AG04449 (cell line): ENCODE data around the gene NDUFS5.

Experiments used
- CTCF ChIA-PET: fragments of 350-600 bp; formaldehyde crosslinking; extraction: SDS; loops from one replicate; lab custom pipeline; 2021; ENCODE audit warnings: antibody characterized with exemption; lab: Yijun Ruan, JAX
- POLR2A ChIA-PET: fragments of 400-600, 350-600 bp; formaldehyde crosslinking; extraction: SDS; loops from one replicate; lab custom pipeline; 2020; ENCODE audit warnings: antibody characterized with exemption, inconsistent platforms; lab: Yijun Ruan, JAX
- DNase-seq: peaks from one replicate; pipeline ENCODE4 v3.0.0-alpha.2; 2010; ENCODE audit warnings: low read depth, low spot score
- H3K4me3 ChIP-seq: 2 replicates; pipeline ENCODE4 v1.5.1; 2011; ENCODE audit warnings: low read depth, mild to moderate bottlenecking, control low read depth, low read length
- TF ChIP-seq, protein P1 (sequence below): IDR thresholded peaks from one replicate; pipeline ENCODE4 v1.5.1; 2011; ENCODE audit warnings: mild to moderate bottlenecking, moderate library complexity, low read length, control low read depth, inconsistent platforms; ENCODE audit not compliant: insufficient read depth; ENCODE audit errors: missing control alignments

Gene NDUFS5

DNA sequence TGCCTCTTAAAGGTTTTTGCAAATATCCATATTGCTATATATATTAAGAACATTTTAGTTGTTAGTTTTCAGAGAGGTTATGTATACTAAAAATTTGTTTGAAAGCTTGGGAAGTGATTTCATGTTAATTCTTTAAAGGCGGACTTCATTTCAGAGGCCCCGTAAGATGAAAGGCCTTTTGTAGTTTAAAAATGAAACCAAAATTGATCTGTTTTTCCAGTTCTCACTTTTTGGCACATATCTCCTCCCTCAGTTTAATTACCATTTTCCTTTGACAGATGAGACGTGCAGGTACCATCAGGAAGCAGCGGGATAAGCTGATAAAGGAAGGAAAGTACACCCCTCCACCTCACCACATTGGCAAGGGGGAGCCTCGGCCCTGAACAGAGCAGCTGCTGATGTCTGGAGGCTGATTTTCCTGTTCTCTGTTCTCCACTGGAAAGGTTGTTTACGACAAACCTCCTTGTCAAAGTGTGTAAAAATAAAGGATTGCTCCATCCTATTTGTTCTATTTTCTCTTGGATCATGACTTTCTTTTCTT lies 8.0 kb downstream of the NDUFS5 start:
- no peak for DNase-seq
- ChIA-PET POLR2A (no interaction called here), CTCF (no interaction called here)
- no peak overlapping the region for H3K4me3 ChIP-seq
- TF ChIP-seq, protein P1, sequence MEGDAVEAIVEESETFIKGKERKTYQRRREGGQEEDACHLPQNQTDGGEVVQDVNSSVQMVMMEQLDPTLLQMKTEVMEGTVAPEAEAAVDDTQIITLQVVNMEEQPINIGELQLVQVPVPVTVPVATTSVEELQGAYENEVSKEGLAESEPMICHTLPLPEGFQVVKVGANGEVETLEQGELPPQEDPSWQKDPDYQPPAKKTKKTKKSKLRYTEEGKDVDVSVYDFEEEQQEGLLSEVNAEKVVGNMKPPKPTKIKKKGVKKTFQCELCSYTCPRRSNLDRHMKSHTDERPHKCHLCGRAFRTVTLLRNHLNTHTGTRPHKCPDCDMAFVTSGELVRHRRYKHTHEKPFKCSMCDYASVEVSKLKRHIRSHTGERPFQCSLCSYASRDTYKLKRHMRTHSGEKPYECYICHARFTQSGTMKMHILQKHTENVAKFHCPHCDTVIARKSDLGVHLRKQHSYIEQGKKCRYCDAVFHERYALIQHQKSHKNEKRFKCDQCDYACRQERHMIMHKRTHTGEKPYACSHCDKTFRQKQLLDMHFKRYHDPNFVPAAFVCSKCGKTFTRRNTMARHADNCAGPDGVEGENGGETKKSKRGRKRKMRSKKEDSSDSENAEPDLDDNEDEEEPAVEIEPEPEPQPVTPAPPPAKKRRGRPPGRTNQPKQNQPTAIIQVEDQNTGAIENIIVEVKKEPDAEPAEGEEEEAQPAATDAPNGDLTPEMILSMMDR = no peak

DNA sequence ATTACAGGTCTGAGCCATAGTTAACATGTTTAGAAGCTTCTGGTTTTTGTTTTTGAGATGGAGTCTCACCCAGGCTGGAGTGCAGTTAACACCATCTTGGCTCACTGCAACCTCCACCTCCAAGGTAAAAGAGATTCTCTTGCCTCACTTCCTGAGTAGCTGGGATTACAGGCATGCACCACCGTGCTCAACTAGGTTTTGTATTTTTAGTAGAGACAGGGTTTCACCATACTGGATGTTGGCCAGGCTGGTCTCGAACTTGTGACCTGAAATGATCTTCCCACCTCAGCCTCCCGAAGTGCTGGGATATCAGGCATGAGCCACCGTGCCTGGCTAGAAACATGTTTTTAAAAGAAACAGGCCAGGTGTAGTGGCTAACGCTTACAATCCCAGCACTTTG lies 10.5 kb downstream of the NDUFS5 start:
- ChIA-PET CTCF (interaction anchor here (1.0 kb wide), 1 partner anchor 11 kb away, joined by 3 read pairs; no protein-coding TSS in a partner anchor), POLR2A (no interaction called here)
- TF ChIP-seq, protein P1 = no peak
- H3K4me3 ChIP-seq = no peak overlapping the region
- no peak for DNase-seq

DNA sequence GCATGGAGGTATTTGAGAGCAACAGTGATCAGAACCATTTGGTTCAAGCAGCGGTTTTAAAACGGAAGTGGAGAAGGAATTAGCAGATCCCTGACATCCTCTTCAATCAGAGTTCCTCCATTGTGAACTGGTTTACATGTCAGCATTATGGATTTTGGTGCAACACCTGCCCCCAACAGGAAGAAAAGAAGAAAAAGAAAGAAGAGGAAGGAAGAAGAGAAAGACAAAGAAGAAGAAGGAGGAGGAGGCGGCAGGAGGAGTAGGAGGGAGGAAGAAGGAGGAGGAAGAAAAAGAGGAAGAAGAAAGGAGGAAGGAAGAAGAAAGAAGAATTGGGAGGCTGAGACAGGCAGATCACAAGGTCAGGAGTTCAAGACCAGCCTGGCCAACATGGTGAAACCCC lies 17.4 kb downstream of the NDUFS5 start:
- no peak overlapping the region for H3K4me3 ChIP-seq
- no peak for DNase-seq
- TF ChIP-seq, protein P1 = no peak
- ChIA-PET CTCF (no interaction called here), POLR2A (no interaction called here)

DNA sequence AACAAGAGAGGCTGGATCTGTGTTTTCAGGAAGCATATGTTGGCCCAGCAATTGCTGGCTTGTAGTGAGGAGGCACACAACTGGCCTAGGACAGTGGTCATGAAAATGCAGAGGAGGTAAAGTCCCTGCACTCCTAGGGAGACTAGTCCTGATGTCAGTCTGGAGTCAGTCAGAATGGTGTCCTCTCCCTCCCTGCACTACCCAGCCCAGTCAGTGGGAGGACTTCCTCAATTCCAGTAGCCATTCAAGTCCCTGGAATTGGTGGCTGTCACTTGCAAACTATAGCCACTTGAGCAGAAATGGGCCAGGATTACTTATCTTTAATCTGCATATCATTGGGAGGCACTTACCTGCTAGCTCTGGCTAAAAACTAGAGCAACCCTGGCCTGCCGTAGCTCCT lies 18.6 kb downstream of the NDUFS5 start:
- ChIA-PET CTCF (no interaction called here), POLR2A (no interaction called here)
- TF ChIP-seq, protein P1 = no peak
- no peak overlapping the region for H3K4me3 ChIP-seq
- DNase-seq = no peak

DNA sequence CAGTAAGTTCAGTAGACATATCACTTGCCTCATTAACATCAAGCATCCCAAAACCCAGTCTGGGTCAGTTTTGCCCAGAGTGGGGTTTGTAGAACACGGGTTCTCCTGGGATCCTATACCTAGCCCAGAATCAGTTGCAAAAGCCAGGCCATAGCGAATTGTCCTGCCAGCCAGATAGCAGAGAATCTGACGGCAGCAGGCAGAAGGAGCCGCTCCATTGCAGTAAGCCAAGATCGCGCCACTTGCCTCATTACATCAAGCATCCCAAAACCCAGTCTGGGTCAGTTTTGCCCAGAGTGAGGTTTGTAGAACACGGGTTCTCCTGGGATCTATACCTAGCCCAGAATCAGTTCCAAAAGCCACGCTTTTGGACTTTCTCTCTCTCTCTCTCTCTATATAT lies 19.1 kb downstream of the NDUFS5 start:
- TF ChIP-seq, protein P1 = no peak
- DNase-seq = no peak
- ChIA-PET CTCF (no interaction called here), POLR2A (no interaction called here)
- no peak overlapping the region for H3K4me3 ChIP-seq

DNA sequence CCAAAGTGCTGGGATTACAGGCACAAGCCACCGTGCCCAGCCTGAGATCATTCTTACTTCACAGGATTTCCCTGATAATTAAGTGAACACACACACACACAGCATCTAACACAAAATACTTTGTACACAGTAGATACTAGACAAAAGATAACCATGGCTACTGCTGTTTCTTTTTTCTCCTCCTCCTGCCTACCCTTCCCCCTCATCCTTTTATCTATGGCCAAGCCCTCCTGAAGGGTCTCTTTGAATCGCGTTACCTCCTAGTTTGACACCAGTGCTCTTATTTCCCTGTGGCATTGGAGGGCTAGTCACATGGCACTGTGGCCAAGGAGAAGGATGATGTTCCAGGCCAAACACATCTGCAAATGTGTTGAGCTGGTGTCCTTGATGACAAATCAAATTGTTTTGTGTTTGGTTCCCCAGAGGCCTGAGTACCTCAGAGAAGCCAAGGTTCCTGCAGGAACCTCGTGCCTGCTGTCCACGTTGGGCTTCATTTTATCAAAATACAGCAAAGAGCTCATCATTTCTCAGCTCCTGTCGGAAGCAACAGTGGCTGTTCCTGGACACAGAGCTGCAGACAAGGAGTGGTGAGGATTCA lies 20.6 kb downstream of the NDUFS5 start:
- TF ChIP-seq, protein P1 = no peak
- CTCF ChIA-PET = interaction anchor here (0.6 to 1.1 kb wide), 5 partner anchors 10 to 165 kb away, joined by 3 to 6 read pairs (median 3); partner anchors contain the start of gene GJA9
- H3K4me3 ChIP-seq = no peak overlapping the region
- no peak for DNase-seq
- POLR2A ChIA-PET = interaction anchor here (2.6 kb wide), 1 partner anchor 21 kb away, joined by 9 read pairs; the partner anchor contains the start of gene NDUFS5
